Activated CD4-positive, alpha-beta memory T cell treated with anti-CD3 and anti-CD28 coated beads, Interleukin-2, amount 10 ng/mL, durations not matched to agents 7 days and 5 days (primary cell): ENCODE results near the gene LRCH4. TPM values are rescaled to one million over a fixed set of nuclear protein-coding genes. Genes with fewer than 3 reads are reported as not detected.
"Not testable (repeated sequence)": the region's sequence is repeated elsewhere in the genome, so short reads cannot be mapped to it uniquely, and the experiment has no call there.

Experiments
- CTCF ChIA-PET: fragments of 350-600 bp; sonication (Branson Sonifier 250); formaldehyde crosslinking; loops from one replicate; lab custom pipeline; 2021; ENCODE audit warnings: antibody characterized with exemption, inconsistent platforms; lab: Charles Lee
- POLR2A ChIA-PET: fragments of 350-600 bp; sonication (Branson Sonifier 250); formaldehyde crosslinking; loops from one replicate; lab custom pipeline; 2021; ENCODE audit warnings: antibody characterized with exemption; lab: Charles Lee
- DNase-seq: peaks from one replicate; pipeline ENCODE4 v3.0.0-alpha.2; 2020
- H3K27ac Mint-ChIP-seq: one replicate; pipeline ENCODE4 v1.8.0; 2021; ENCODE audit warnings: mild to moderate bottlenecking, mixed read lengths
- H3K27me3 Mint-ChIP-seq: one replicate; pipeline ENCODE4 v1.8.0; 2021; ENCODE audit warnings: mixed read lengths
- H3K36me3 Mint-ChIP-seq: one replicate; pipeline ENCODE4 v1.8.0; 2021; ENCODE audit warnings: low read depth, mixed read lengths
- H3K4me1 Mint-ChIP-seq: one replicate; pipeline ENCODE4 v1.8.0; 2021; ENCODE audit warnings: mixed read lengths
- H3K4me3 Mint-ChIP-seq: one replicate; pipeline ENCODE4 v1.8.0; 2021; ENCODE audit warnings: mild to moderate bottlenecking, mixed read lengths
- H3K9me3 Mint-ChIP-seq: one replicate; pipeline ENCODE4 v1.8.0; 2021; ENCODE audit warnings: mixed read lengths
- total RNA-seq, 2 experiments: library from RNA; stranded (reverse); gene quantifications; one replicate each; pipeline ENCODE4 v1.2.3, GENCODE V29; 2021

Gene LRCH4
- total RNA-seq, 2 experiments from 2014 or later, result 199 to 204 TPM

DNA sequence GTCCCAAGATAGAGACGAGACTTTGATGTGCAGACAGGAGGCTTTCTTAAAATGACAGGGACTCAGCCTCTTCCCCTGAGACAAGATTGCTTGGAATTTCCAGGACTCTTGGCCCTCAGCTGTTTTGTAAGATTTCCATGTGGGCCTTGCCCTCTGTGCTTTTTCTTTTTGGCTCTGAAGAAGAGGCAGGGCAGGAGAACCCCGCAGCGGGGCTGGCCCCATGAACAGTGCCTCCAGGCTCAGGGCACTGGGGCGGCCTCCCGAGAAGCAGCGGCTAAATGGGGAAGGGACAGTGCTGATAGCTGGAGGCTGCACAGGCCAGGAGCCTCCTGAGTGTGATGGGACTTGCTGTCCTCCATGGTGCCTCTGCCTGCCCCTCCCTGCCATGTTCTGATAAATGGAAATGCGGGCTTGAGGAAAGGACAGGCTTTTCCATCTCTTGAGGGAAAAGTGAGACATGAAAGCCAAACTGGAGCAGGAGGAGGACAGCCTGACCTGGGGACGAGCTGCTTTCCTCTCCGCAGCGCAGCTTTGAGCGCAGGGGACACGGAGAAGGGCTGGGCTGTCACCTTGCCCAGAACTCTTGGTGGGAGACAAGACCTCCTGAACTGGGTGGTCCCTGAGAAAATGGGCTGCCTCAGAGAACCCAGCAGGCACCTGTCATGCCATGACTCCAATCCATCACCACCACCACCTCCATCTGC lies 24.3 kb downstream of the LRCH4 start:
- POLR2A ChIA-PET, result interaction anchor here (0.7 kb wide), 1 partner anchor 90 kb away, joined by 3 read pairs; no protein-coding TSS in a partner anchor

DNA sequence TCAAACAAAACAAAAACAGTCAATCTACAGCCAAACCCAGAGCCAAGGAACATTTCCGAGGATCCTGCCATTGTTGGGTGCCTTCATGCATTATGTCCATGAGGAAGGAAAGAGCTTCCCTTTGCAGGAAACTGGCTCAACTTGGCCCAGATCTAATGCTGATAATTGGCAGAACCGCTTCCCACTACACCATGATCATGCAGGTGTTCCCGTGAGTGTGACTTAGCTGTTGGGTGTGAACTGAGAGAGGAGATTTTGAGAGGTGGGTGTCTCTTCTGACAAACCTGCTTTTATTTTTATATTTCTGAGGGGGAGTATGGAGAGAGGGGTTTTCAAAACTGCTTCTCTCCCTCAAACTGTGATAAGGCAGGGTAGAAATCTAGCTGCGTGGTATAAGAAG lies 26.8 kb downstream of the LRCH4 start:
- Mint-ChIP-seq H3K9me3 (no peaks in the 10 kb centered on the region), H3K4me1 (peaks cover 19% of the 10 kb centered on the region), H3K4me3 (no peak overlapping the region), H3K27ac (peak overlapping the region; percentile 4), H3K27me3 (no peaks in the 10 kb centered on the region), H3K36me3 (peaks cover 44% of the 10 kb centered on the region)
- POLR2A ChIA-PET, result interaction anchor here (0.6 to 2.2 kb wide), 14 partner anchors 11 to 132 kb away, joined by 3 to 12 read pairs (median 4); partner anchors contain the start of genes AGFG2, FBXO24, LRCH4 and TSC22D4
- DNase-seq, result no peak
- CTCF ChIA-PET, result interaction anchor here (0.7 to 11.1 kb wide), 28 partner anchors 10 to 640 kb away, joined by 3 to 144 read pairs (median 6); partner anchors contain the start of genes AGFG2, FBXO24, LRCH4 and MOSPD3

More for the DNA sequence above, 24.3 kb downstream of the LRCH4 start:
- peaks cover 31% of the 10 kb centered on the region for H3K36me3 Mint-ChIP-seq
- no peaks in the 10 kb centered on the region for H3K9me3 Mint-ChIP-seq
- H3K27me3 Mint-ChIP-seq, result no peaks in the 10 kb centered on the region
- H3K27ac Mint-ChIP-seq, result no peak overlapping the region
- DNase-seq, result no peak
- peaks cover 11% of the 10 kb centered on the region for H3K4me1 Mint-ChIP-seq
- CTCF ChIA-PET, result interaction anchor here (2.2 to 11.1 kb wide), 2 partner anchors 15 to 88 kb away, joined by 6 to 144 read pairs; no protein-coding TSS in a partner anchor
- no peak overlapping the region for H3K4me3 Mint-ChIP-seq

DNA sequence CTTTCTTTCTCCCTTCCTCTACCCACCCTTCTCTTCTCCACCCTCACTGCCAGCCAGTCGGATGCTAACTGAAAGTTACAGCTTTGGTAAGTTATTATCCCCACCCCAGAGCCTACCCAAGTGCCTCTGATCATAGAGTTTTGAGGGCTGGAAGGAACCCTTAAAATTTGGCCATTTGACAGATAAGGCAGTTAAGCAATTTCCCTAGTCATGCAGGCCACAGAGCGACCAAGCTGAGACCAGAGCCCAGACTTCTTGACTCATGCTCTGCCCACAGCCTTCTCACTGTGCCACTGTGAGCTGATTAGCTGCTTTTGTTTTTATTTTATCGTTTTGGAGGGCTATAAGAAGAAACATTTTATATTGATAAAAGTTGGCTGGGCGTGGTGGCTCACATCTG lies 29.4 kb downstream of the LRCH4 start:
- ChIA-PET POLR2A (interaction anchor here (0.6 to 1.1 kb wide), 4 partner anchors 8 to 80 kb away, joined by 3 to 4 read pairs (median 4); partner anchors contain the start of genes FBXO24 and LRCH4), CTCF (interaction anchor here (0.6 to 11.1 kb wide), 3 partner anchors 10 to 604 kb away, joined by 3 to 144 read pairs (median 6); no protein-coding TSS in a partner anchor)
- H3K27me3 Mint-ChIP-seq, result no peaks in the 10 kb centered on the region
- H3K9me3 Mint-ChIP-seq, result no peaks in the 10 kb centered on the region
- no peak overlapping the region for H3K4me3 Mint-ChIP-seq
- peaks cover 47% of the 10 kb centered on the region for H3K36me3 Mint-ChIP-seq
- no peak for DNase-seq
- peaks cover 18% of the 10 kb centered on the region for H3K4me1 Mint-ChIP-seq
- H3K27ac Mint-ChIP-seq, result peak overlapping the region; percentile 31

DNA sequence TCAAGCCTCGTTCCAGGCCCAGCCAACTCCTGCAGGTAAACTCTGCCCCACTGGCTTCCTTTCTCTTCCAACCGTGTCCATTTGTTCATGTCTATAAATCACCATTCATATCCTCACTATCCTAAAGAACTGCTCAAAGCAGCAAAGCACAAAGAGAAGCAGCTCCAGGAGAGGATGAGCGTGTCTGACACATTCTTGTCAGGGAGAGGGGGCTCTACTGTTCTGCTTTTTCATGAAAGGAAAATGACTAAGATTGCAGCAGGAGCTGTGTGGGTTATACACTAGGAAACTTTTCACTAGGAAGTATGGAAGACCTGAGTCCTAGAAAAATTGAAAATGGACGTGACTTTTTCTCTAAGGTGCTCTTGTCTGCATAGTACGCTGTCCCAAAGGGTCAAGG lies 30.2 kb downstream of the LRCH4 start:
- H3K27ac Mint-ChIP-seq, result no peak overlapping the region
- DNase-seq, result no peak
- no peaks in the 10 kb centered on the region for H3K27me3 Mint-ChIP-seq
- H3K4me3 Mint-ChIP-seq, result no peak overlapping the region
- peaks cover 45% of the 10 kb centered on the region for H3K36me3 Mint-ChIP-seq
- no peaks in the 10 kb centered on the region for H3K9me3 Mint-ChIP-seq
- ChIA-PET POLR2A (interaction anchor here (1.0 to 1.6 kb wide), 5 partner anchors 8 to 150 kb away, joined by 3 to 4 read pairs (median 4); partner anchors contain the start of gene POP7), CTCF (interaction anchor here (0.6 to 11.1 kb wide), 7 partner anchors 9 to 150 kb away, joined by 4 to 144 read pairs (median 6); no protein-coding TSS in a partner anchor)
- H3K4me1 Mint-ChIP-seq, result peaks cover 18% of the 10 kb centered on the region

DNA sequence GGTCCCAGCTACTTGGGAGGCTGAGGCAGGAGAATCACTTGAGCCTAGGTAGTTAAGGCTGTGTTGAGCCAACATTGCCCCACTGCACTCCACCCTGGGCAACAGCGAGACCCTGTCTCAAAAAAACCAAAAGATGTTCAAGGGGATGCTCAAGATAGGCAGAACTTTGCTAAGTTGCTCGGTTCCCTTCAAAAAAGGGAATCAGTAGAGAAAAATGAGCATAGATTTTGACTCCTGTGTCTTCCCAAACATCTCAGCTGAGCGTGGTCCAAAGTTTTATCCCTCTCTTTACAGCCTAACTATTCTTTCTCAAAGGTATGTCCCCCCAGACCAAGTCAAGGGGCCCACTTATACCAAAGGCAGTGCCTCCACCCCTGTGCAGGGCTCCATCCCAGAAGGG lies 32.9 kb downstream of the LRCH4 start:
- no peaks in the 10 kb centered on the region for H3K27me3 Mint-ChIP-seq
- no peak overlapping the region for H3K27ac Mint-ChIP-seq
- no peak for DNase-seq
- peaks cover 38% of the 10 kb centered on the region for H3K4me1 Mint-ChIP-seq
- H3K4me3 Mint-ChIP-seq, result no peak overlapping the region
- H3K9me3 Mint-ChIP-seq, result no peaks in the 10 kb centered on the region
- POLR2A ChIA-PET, result interaction anchor here (0.9 to 1.2 kb wide), 2 partner anchors 11 to 124 kb away, joined by 3 to 4 read pairs; partner anchors contain the start of gene ZCWPW1
- H3K36me3 Mint-ChIP-seq, result peaks cover 55% of the 10 kb centered on the region
- CTCF ChIA-PET, result interaction anchor here (0.8 kb wide), 1 partner anchor 11 kb away, joined by 3 read pairs; no protein-coding TSS in a partner anchor

DNA sequence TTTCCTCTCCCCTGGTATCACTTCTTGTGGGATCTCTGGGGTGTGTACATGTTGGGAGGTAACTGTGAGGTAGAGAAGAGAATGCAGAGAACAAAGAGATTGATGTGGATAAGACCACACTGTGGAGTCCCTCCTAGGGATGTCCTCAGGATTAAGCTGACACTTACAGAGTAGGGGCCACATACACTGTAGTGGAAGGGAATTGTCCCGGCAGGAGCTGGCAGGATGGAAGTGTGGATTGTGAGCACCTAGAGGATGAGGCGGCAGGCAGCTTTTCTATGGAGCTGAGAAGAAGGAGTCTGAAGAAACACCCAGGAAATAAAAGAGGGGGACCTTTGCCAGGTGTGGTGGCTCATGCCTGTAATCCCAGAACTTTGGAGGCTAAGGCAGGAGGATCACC lies 33.4 kb downstream of the LRCH4 start:
- H3K9me3 Mint-ChIP-seq, result no peaks in the 10 kb centered on the region
- peaks cover 59% of the 10 kb centered on the region for H3K36me3 Mint-ChIP-seq
- ChIA-PET CTCF (interaction anchor here (0.8 kb wide), 1 partner anchor 11 kb away, joined by 3 read pairs; no protein-coding TSS in a partner anchor), POLR2A (no interaction called here)
- no peak overlapping the region for H3K4me3 Mint-ChIP-seq
- H3K4me1 Mint-ChIP-seq, result peaks cover 43% of the 10 kb centered on the region
- no peaks in the 10 kb centered on the region for H3K27me3 Mint-ChIP-seq
- DNase-seq, result no peak
- peak overlapping the region; percentile 5 for H3K27ac Mint-ChIP-seq

DNA sequence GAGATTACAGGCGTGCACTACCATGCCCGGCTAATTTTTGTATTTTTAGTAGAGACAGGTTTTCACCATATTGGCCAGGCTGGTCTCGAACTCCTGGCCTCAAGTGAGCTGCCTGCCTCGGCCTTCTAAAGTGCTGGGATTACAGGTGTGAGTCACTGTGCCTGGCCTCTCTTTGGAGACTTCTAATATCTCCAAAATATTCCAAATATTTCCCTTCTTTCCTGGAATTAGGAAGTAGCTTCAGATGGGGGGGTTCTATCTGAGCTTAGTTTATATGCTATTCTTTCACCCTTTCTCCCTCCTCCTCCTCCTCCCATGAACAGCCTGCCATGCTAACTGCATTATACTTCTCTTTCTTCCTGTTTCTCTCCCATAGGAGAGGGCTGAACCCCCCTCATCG lies 37.5 kb downstream of the LRCH4 start:
- POLR2A ChIA-PET, result interaction anchor here (0.8 to 4.6 kb wide), 8 partner anchors 8 to 69 kb away, joined by 3 to 32 read pairs (median 4); partner anchors contain the start of genes AGFG2, FBXO24, LRCH4 and TSC22D4
- H3K9me3 Mint-ChIP-seq, H3K4me3 Mint-ChIP-seq, H3K27me3 Mint-ChIP-seq, DNase-seq: not testable (repeated sequence)
- CTCF ChIA-PET, result interaction anchor here (0.9 to 11.6 kb wide), 5 partner anchors 9 to 157 kb away, joined by 3 to 144 read pairs (median 5); partner anchors contain the start of gene AGFG2
- H3K4me1 Mint-ChIP-seq, result peaks cover 75% of the 10 kb centered on the region
- peak overlapping the region; percentile 96 for H3K27ac Mint-ChIP-seq
- peaks cover 43% of the 10 kb centered on the region for H3K36me3 Mint-ChIP-seq

DNA sequence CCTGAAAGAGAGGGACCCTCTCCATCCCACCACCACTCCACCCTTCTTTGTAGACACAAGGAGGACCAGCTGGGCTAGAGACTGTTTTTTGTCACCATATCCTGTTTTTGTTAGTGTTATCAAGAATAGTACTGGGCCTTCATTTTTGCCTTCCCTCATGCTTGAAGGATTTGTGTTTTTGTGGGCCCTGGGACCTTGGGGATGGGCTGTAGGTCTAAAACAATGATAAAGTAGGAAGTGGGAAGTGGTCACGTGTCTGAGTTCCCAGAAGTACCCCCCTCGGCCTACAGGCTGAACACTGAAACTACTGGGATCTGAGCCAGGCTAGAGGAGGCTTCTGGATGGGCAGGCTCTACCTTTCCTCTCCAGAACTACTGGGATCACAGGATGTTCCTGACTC lies 38.1 kb downstream of the LRCH4 start:
- Mint-ChIP-seq H3K27me3 (no peaks in the 10 kb centered on the region), H3K4me1 (peaks cover 80% of the 10 kb centered on the region), H3K36me3 (peaks cover 39% of the 10 kb centered on the region), H3K4me3 (peak overlapping the region; percentile 97), H3K9me3 (no peaks in the 10 kb centered on the region), H3K27ac (peak overlapping the region; percentile 96)
- ChIA-PET CTCF (interaction anchor here (0.8 to 11.6 kb wide), 5 partner anchors 8 to 157 kb away, joined by 3 to 144 read pairs (median 3); partner anchors contain the start of gene AGFG2), POLR2A (interaction anchor here (0.8 to 4.6 kb wide), 8 partner anchors 8 to 70 kb away, joined by 3 to 32 read pairs (median 4); partner anchors contain the start of genes AGFG2, FBXO24 and LRCH4)
- no peak for DNase-seq

DNA sequence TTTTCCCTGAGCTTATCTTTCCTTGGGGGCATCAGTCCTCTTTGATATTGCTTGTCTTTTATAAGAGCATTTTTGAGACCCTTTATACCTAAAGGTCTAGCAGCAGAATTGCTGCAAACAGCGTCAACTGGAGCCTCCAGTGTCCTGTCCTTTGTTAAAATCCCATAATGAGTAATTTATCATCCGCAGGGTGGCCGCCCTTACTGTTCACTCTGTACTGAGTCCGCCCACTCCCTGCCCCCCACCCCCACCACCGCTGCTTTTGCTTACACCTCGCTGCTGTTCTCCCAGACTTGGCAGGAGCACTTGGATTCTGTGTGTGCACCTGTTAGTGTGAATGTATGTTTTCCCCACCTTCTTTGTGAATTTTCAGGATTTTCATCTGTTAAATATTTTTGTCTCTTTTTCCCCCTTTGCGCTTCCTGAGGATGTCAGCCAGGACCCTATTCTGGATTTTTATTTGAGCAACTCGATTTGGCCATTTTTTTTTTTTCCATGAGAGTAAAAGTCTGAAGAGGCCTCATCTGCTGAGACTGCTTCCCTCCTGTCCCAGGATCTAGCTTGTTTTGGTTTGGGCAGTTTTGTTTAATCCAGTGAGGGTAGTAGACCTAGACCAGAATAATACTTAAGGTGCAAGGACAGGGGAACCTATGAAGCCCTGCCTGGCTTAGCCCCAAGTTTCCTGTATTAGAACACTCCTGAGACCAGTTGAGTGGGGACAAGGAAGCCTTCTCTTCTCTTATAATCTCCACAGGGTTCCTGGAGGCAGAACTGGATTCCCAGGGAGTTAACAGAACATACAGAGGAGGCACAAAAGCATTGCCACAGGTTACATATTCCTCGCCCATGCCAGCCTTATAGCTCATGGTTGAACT lies 38.8 kb downstream of the LRCH4 start:
- H3K36me3 Mint-ChIP-seq, result peaks cover 38% of the 10 kb centered on the region
- H3K9me3 Mint-ChIP-seq, result no peaks in the 10 kb centered on the region
- H3K4me1 Mint-ChIP-seq, result peaks cover 84% of the 10 kb centered on the region
- H3K27me3 Mint-ChIP-seq, result no peaks in the 10 kb centered on the region
- ChIA-PET CTCF (interaction anchor here (0.8 to 11.6 kb wide), 5 partner anchors 7 to 158 kb away, joined by 3 to 144 read pairs (median 4); partner anchors contain the start of gene AGFG2), POLR2A (interaction anchor here (0.9 to 4.6 kb wide), 9 partner anchors 8 to 70 kb away, joined by 3 to 32 read pairs (median 4); partner anchors contain the start of gene AGFG2)
- DNase-seq, result no peak
- H3K27ac Mint-ChIP-seq, result peak overlapping the region; percentile 96
- peak overlapping the region; percentile 97 for H3K4me3 Mint-ChIP-seq

DNA sequence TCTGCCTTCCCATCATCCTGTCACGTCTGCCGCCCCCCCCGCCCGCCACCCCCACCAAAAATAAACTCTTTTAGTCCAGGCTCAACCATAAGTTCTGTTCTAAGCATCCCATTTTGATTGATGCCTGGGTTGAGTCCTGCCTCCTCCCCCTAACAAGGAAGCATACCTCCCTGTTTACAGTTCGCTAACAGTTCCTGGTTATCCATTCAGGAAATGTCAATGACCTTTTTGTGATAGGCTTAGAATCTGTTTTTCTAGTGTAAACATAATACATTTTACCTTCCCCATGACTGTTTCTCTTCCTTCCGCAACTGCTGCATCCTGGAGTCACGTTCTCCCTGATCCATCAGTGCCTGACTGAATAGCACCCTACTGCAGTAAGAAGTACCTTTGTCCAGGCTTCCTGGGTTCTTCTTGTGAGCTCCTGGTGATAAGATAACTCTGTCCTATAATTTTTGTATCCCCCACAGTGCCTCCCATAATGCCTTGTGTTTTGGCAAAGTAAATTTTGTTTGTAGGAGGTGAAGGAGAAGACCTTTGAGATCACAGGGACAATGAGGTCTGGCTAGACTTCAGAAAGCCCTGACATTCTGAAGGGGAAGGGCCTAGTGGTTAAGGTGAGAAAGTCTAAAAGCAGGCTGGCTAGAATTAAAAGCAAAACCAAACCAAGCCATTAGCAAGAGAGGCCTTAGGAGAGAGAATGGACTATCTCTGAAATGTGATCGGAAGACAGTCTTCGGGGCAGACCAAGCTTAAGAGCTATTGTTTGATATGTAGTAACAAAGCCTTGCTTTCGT lies 39.6 kb downstream of the LRCH4 start:
- no peak for DNase-seq
- CTCF ChIA-PET, result interaction anchor here (1.0 to 11.6 kb wide), 4 partner anchors 12 to 77 kb away, joined by 4 to 144 read pairs (median 5); partner anchors contain the start of gene MOSPD3
- no peaks in the 10 kb centered on the region for H3K27me3 Mint-ChIP-seq
- H3K4me3 Mint-ChIP-seq, result peak overlapping the region; percentile 97
- peak overlapping the region; percentile 96 for H3K27ac Mint-ChIP-seq
- H3K36me3 Mint-ChIP-seq, result peaks cover 43% of the 10 kb centered on the region
- H3K4me1 Mint-ChIP-seq, result peaks cover 93% of the 10 kb centered on the region
- POLR2A ChIA-PET, result interaction anchor here (0.9 to 4.6 kb wide), 13 partner anchors 8 to 118 kb away, joined by 3 to 32 read pairs (median 5); partner anchors contain the start of genes AGFG2, FBXO24, LRCH4 and MEPCE
- no peaks in the 10 kb centered on the region for H3K9me3 Mint-ChIP-seq
